Measurements from ENCODE around the gene HDGF. TPM values are rescaled to one million over a fixed set of nuclear protein-coding genes. Genes with fewer than 3 reads are reported as not detected.

The HDGF gene
- total and polyA plus RNA-seq, 9 of the 15 experiments (the other 6 are each of a cell fraction or from before 2014, with no cell fraction given): 38.8 to 601 (median 400) TPM

DNA sequence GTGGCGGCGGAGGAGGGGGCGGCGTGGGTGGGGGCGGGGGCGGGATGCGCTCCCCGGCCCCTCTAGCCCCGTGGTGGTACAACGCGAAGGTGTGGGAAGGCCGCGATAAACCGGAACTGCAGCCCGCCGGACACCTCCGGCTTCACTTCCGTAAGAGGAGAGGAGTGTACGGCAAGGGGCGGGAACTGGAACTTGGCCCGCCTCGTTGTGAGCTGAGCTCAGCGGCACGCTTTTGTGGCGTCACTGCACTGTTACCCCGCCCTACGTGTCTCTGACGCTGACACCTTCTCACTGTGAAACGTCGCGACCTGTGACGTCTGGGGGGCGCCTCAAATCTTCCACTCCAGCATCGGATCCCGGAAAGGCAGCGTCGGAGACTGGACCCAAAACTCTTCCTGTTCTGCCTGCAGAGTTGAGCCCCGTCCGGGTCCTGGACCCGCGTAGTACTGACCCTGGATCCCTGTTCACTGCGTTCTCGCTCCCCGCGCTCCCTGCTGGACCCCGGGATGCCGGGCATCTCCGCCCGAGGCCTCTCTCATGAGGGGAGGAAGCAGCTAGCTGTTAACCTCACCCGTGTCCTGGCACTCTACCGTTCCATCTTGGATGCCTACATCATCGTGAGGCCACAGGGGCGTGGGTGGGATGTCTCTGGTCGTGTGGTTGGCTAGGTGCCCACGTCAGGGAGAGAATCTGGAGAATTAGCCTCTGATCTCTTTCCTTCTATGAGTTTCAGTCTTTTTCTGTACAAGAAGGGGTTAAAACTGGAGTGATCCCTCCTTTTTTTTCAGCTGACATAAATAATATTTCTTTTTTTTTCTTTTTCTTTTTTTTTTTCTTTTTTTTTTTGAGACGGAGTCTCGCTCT, 22.6 kb downstream of the HDGF start, which contains the start of gene ISG20L2 (continued):
- TF ChIP-seq, protein P1, sequence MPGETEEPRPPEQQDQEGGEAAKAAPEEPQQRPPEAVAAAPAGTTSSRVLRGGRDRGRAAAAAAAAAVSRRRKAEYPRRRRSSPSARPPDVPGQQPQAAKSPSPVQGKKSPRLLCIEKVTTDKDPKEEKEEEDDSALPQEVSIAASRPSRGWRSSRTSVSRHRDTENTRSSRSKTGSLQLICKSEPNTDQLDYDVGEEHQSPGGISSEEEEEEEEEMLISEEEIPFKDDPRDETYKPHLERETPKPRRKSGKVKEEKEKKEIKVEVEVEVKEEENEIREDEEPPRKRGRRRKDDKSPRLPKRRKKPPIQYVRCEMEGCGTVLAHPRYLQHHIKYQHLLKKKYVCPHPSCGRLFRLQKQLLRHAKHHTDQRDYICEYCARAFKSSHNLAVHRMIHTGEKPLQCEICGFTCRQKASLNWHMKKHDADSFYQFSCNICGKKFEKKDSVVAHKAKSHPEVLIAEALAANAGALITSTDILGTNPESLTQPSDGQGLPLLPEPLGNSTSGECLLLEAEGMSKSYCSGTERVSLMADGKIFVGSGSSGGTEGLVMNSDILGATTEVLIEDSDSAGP (CRISPR knock-in tag; IDR thresholded peaks at IDR 0.05): no peak
- TF ChIP-seq, protein P2, sequence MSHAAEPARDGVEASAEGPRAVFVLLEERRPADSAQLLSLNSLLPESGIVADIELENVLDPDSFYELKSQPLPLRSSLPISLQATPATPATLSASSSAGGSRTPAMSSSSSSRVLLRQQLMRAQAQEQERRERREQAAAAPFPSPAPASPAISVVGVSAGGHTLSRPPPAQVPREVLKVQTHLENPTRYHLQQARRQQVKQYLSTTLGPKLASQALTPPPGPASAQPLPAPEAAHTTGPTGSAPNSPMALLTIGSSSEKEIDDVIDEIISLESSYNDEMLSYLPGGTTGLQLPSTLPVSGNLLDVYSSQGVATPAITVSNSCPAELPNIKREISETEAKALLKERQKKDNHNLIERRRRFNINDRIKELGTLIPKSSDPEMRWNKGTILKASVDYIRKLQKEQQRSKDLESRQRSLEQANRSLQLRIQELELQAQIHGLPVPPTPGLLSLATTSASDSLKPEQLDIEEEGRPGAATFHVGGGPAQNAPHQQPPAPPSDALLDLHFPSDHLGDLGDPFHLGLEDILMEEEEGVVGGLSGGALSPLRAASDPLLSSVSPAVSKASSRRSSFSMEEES (CRISPR knock-in tag; IDR thresholded peaks at IDR 0.05): no peak
- TF ChIP-seq NR2C1 (IDR thresholded peaks at IDR 0.05) (no peak; the same call in none of the 2 replicates), NR2C1 (tag; IDR thresholded peaks at IDR 0.05) (peak; percentile 18; the same call in 1 of the 2 replicates), CSDE1 (IDR thresholded peaks at IDR 0.05) (peak; percentile 26 to 94; a peak in 2 of 4 replicates), TEAD2 (tag; IDR thresholded peaks at IDR 0.05) (no peak), CBX8 (IDR thresholded peaks at IDR 0.05; ENCODE audit: borderline replicate concordance, extremely low read depth, low read depth, low read length, poor library complexity, severe bottlenecking) (no peak), FOXK2 (conservative IDR thresholded peaks at IDR 0.05 in 1 of 2, IDR thresholded peaks at IDR 0.05 in 1 of 2; ENCODE audit: low read depth in 2 of 2) (peak; percentile 58 to 86), HNRNPK (IDR thresholded peaks at IDR 0.05; ENCODE audit: low read depth, low read length, poor library complexity, severe bottlenecking) (no peak), PRPF4 (IDR thresholded peaks at IDR 0.05; ENCODE audit: insufficient read depth, low read depth, low read length, poor library complexity, severe bottlenecking) (no peak), NELFE (IDR thresholded peaks at IDR 0.05; ENCODE audit: insufficient read depth, insufficient read length) (no peak), NFIC (IDR thresholded peaks at IDR 0.05) (peak; percentile 80), CCNT2 (IDR thresholded peaks at IDR 0.05; ENCODE audit: borderline replicate concordance, extremely low read depth, insufficient read length, low read depth, low read length) (no peak), KAT7 (CRISPR knock-in tag; IDR thresholded peaks at IDR 0.05; ENCODE audit: borderline replicate concordance) (no peak), HDAC6 (IDR thresholded peaks at IDR 0.05; ENCODE audit: low read depth, low read length) (no peak), ZC3H4 (CRISPR knock-in tag; IDR thresholded peaks at IDR 0.05; ENCODE audit: borderline replicate concordance) (no peak), PURB (CRISPR knock-in tag; IDR thresholded peaks at IDR 0.05; ENCODE audit: low read depth) (no peak), SNIP1 (IDR thresholded peaks at IDR 0.05; ENCODE audit: low read depth) (no peak), SP2 (IDR thresholded peaks at IDR 0.05; ENCODE audit: extremely low read depth, low read depth, low read length, poor library complexity, severe bottlenecking) (peak; percentile 11), ARID2 (IDR thresholded peaks at IDR 0.05) (no peak)
- TF ChIP-seq, protein P3, sequence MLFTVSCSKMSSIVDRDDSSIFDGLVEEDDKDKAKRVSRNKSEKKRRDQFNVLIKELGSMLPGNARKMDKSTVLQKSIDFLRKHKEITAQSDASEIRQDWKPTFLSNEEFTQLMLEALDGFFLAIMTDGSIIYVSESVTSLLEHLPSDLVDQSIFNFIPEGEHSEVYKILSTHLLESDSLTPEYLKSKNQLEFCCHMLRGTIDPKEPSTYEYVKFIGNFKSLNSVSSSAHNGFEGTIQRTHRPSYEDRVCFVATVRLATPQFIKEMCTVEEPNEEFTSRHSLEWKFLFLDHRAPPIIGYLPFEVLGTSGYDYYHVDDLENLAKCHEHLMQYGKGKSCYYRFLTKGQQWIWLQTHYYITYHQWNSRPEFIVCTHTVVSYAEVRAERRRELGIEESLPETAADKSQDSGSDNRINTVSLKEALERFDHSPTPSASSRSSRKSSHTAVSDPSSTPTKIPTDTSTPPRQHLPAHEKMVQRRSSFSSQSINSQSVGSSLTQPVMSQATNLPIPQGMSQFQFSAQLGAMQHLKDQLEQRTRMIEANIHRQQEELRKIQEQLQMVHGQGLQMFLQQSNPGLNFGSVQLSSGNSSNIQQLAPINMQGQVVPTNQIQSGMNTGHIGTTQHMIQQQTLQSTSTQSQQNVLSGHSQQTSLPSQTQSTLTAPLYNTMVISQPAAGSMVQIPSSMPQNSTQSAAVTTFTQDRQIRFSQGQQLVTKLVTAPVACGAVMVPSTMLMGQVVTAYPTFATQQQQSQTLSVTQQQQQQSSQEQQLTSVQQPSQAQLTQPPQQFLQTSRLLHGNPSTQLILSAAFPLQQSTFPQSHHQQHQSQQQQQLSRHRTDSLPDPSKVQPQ (CRISPR knock-in tag; IDR thresholded peaks at IDR 0.05; ENCODE audit: borderline replicate concordance): no peak

All from K562 (cell line).